Calu3 (cell line): ENCODE results near the gene KIT. TPM values are rescaled to one million over a fixed set of nuclear protein-coding genes. Genes with fewer than 3 reads are reported as not detected.

Experiments used
- BruUV-seq: library from RNA; stranded (reverse); fragments of 400-500 nt; replicated peaks from 2 replicates; lab custom pipeline; 2021; lab: Mats Ljungman, UMichigan
- CTCF ChIA-PET: fragments of 300-600 bp; sonication (Branson Sonifier 250); formaldehyde crosslinking; loops from one replicate; lab custom pipeline; 2022; ENCODE audit warnings: antibody characterized with exemption; lab: Charles Lee
- DNase-seq: peaks from one replicate; pipeline ENCODE4 v3.0.0; 2022
- H3K27ac Mint-ChIP-seq: one replicate; pipeline ENCODE4 v1.8.0; 2022; ENCODE audit warnings: mixed read lengths; ENCODE audit not compliant: unreplicated experiment
- H3K27me3 Mint-ChIP-seq: one replicate; pipeline ENCODE4 v1.8.0; 2022; ENCODE audit warnings: mixed read lengths; ENCODE audit not compliant: unreplicated experiment
- H3K36me3 Mint-ChIP-seq: one replicate; pipeline ENCODE4 v1.8.0; 2022; ENCODE audit warnings: mild to moderate bottlenecking, moderate library complexity, mixed read lengths; ENCODE audit not compliant: insufficient read depth, unreplicated experiment
- H3K4me1 Mint-ChIP-seq: one replicate; pipeline ENCODE4 v1.8.0; 2022; ENCODE audit warnings: mild to moderate bottlenecking, low read depth, mixed read lengths; ENCODE audit not compliant: unreplicated experiment
- H3K4me3 Mint-ChIP-seq: one replicate; pipeline ENCODE4 v1.8.0; 2022; ENCODE audit warnings: mild to moderate bottlenecking, low read depth, moderate library complexity, mixed read lengths; ENCODE audit not compliant: unreplicated experiment
- H3K9me3 Mint-ChIP-seq: one replicate; pipeline ENCODE4 v1.8.0; 2022; ENCODE audit warnings: low read depth, mixed read lengths; ENCODE audit not compliant: unreplicated experiment
- CTCF ChIP-seq: fragments of 200-600 bp; IDR thresholded peaks from one replicate; pipeline ENCODE4 v1.8.0; 2022; ENCODE audit warnings: antibody characterized with exemption; ENCODE audit not compliant: unreplicated experiment
- intact Hi-C: fragments of 100-400 bp; cut with micrococcal nuclease; formaldehyde crosslinking; loops from one replicate; pipeline ENCODE4 v1.10.0; 2022; ENCODE audit not compliant: unreplicated experiment
- total RNA-seq: library from RNA; stranded (reverse); gene quantifications from 2 replicates; pipeline ENCODE4 v1.2.3, GENCODE V29; 2022

Gene KIT
- total RNA-seq, 1 experiment from 2014 or later, result not detected

GRCh38 chr4:54712206-54712605, 54.4 kb downstream of the KIT start:
- intact Hi-C loops, result no loop called here
- CTCF ChIA-PET, result no interaction called here
- Mint-ChIP-seq H3K27ac (no peak overlapping the region), H3K4me1 (no peaks in the 10 kb centered on the region), H3K36me3 (no peaks in the 10 kb centered on the region), H3K9me3 (no peaks in the 10 kb centered on the region), H3K4me3 (no peak overlapping the region), H3K27me3 (peaks cover 30% of the 10 kb centered on the region)
- TF ChIP-seq CTCF, result no peak
- BruUV-seq, result no TSS peak
- DNase-seq, result no peak

- Mint-ChIP-seq H3K36me3 (no peaks in the 10 kb centered on the region), H3K4me1 (no peaks in the 10 kb centered on the region), H3K27ac (no peak overlapping the region), H3K27me3 (peaks cover 6% of the 10 kb centered on the region), H3K4me3 (no peak overlapping the region), H3K9me3 (no peaks in the 10 kb centered on the region)
- intact Hi-C loops, result no loop called here
- CTCF ChIA-PET, result no interaction called here
- no TSS peak for BruUV-seq
- DNase-seq, result no peak
- no peak for TF ChIP-seq CTCF
These were observed 56.9 kb downstream of the KIT start for GRCh38 chr4:54714631-54715030.

DNA sequence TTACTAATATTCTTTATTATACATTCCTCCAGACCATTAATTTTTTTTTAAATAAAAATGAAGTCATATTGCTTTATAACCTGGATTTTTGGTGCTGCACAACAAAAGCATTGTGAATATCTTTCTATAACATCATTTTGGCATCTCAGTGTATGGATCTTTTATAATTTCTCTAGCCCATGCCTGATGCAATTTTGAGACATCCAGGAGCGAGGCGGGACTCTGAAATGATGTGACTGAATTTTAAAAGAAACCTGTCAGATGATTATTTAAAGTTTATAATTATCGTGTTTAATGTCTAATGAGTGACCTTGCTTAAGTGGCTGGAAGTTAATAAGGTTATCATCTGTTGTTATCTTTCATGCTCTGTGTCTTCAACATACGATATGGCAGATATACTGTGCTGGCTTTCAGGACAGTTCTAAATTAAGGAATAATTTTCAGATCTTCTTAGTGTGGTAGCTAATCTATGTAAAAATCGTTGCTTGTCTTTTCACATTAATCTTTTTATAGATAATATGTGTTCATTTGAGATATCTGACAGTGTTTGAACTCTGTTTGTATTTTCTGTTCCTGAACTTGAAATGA, 58.8 kb downstream of the KIT start:
- Mint-ChIP-seq H3K27ac (no peak overlapping the region), H3K4me1 (no peaks in the 10 kb centered on the region), H3K9me3 (no peaks in the 10 kb centered on the region), H3K4me3 (no peak overlapping the region), H3K36me3 (no peaks in the 10 kb centered on the region), H3K27me3 (no peaks in the 10 kb centered on the region)
- no peak for TF ChIP-seq CTCF
- intact Hi-C loops, result no loop called here
- DNase-seq, result no peak
- no TSS peak for BruUV-seq
- CTCF ChIA-PET, result no interaction called here

DNA sequence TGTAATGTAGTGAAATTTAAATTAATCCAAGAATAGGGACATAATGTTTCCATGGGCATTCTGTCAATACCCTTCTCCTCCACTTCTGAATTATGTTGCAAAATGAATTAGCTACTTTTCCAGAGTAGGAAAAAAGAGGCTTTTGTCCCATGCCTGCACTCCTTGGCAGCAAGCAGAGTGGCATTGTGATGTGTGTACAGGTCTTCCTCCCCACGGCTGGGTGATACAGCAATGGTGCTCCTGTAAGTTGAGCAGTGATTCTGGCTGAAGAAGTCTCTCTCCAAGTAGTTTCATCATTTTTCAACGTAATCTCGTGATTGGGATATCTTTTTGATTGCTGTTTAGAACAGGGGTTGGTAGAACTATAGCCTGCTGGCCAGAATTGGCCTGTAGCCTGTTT, 59.9 kb downstream of the KIT start:
- Mint-ChIP-seq H3K27me3 (no peaks in the 10 kb centered on the region), H3K4me1 (no peaks in the 10 kb centered on the region), H3K27ac (no peak overlapping the region), H3K36me3 (no peaks in the 10 kb centered on the region), H3K4me3 (no peak overlapping the region), H3K9me3 (no peaks in the 10 kb centered on the region)
- CTCF ChIA-PET, result no interaction called here
- TF ChIP-seq CTCF, result no peak
- DNase-seq, result no peak
- BruUV-seq, result no TSS peak
- intact Hi-C loops, result no loop called here
